SJSA1 (cell line): ENCODE results near the gene ZNF235. TPM values are rescaled to one million over a fixed set of nuclear protein-coding genes. Genes with fewer than 3 reads are reported as not detected.

ENCODE experiments used
- total RNA-seq: library from RNA; depleted of rRNA; stranded (reverse); fragments of >200 nt; shearing (Covaris generic); gene quantifications from 2 replicates; pipeline ENCODE4 v1.2.3, GENCODE V29; 2014; rRNA removed

ZNF235 gene
- total RNA-seq, 1 experiment from 2014 or later: 4.3 TPM

Other genes with a start within 250 kb of the ZNF235 start
- 2.9 and 3.1 TPM in 2 replicates for gene ZNF284, start 232.9 kb downstream of the ZNF235 start, total RNA-seq
- gene ZNF224, start 210.7 kb downstream of the ZNF235 start, total RNA-seq: 2.4 and 10.8 TPM in 2 replicates
- 2.8 and 4.2 TPM in 2 replicates for gene ZNF225, start 191.6 kb downstream of the ZNF235 start, total RNA-seq
- 4.5 and 7.1 TPM in 2 replicates for gene ZNF234, start 163.5 kb downstream of the ZNF235 start, total RNA-seq
- 15.4 and 20.5 TPM in 2 replicates for gene ZNF226, start 139.9 kb downstream of the ZNF235 start, total RNA-seq
- gene ZNF227, start 92.5 kb downstream of the ZNF235 start, total RNA-seq: 5.6 and 15.1 TPM in 2 replicates
- gene ZNF233, start 45.1 kb downstream of the ZNF235 start, total RNA-seq: 0.50 TPM in 1 of 2 replicates, not detected in the other
- gene ZNF112, start 51.7 kb upstream of the ZNF235 start, total RNA-seq: 4.7 and 7.1 TPM in 2 replicates
- 3.7 and 4.1 TPM in 2 replicates for gene ZNF285, start 96.6 kb upstream of the ZNF235 start, total RNA-seq
- 2.4 and 13.4 TPM in 2 replicates for gene ZNF229, start 143.4 kb upstream of the ZNF235 start, total RNA-seq
- gene ZNF180, start 195.5 kb upstream of the ZNF235 start, total RNA-seq: 16.4 and 17.7 TPM in 2 replicates
- gene CEACAM20, start 224.7 kb upstream of the ZNF235 start, total RNA-seq: 0.08 TPM in 1 of 2 replicates, not detected in the other